Activated gamma-delta T cell treated with anti-CD3 and anti-CD28 coated beads, Interleukin-2, amount 50 U/mL, for 16 hours (primary cell): ENCODE data around the gene XPNPEP1.

Source experiments
- DNase-seq: peaks from one replicate; pipeline ENCODE4 v3.0.0-alpha.2; 2020; ENCODE audit warnings: low read depth

Gene XPNPEP1

GRCh38 chr10:109947111-109947920, 24.0 kb upstream of the XPNPEP1 start:
- no peak for DNase-seq

- no peak for DNase-seq
These were observed 23.4 kb upstream of the XPNPEP1 start for GRCh38 chr10:109946680-109947079.

- no peak for DNase-seq
These were observed 22.3 kb upstream of the XPNPEP1 start for GRCh38 chr10:109945473-109946177.

GRCh38 chr10:109944613-109945012, 21.3 kb upstream of the XPNPEP1 start:
- DNase-seq: no peak

- DNase-seq: no peak
These were observed 18.0 kb upstream of the XPNPEP1 start for GRCh38 chr10:109941236-109941862.

GRCh38 chr10:109940553-109940952, 17.2 kb upstream of the XPNPEP1 start:
- DNase-seq: no peak

- DNase-seq: no peak
These were observed 16.8 kb upstream of the XPNPEP1 start for GRCh38 chr10:109940117-109940516.

- no peak for DNase-seq
These were observed 16.1 kb upstream of the XPNPEP1 start for GRCh38 chr10:109939315-109939961.

- DNase-seq: no peak
These were observed 14.3 kb upstream of the XPNPEP1 start for GRCh38 chr10:109937460-109938065.

- no peak for DNase-seq
These were observed 11.9 kb upstream of the XPNPEP1 start for GRCh38 chr10:109934958-109935793.

GRCh38 chr10:109933984-109934565, 10.8 kb upstream of the XPNPEP1 start:
- DNase-seq: peak; percentile 8

- no peak for DNase-seq
These were observed 9.7 kb upstream of the XPNPEP1 start for GRCh38 chr10:109932968-109933367.

- no peak for DNase-seq
These were observed 9.1 kb upstream of the XPNPEP1 start for GRCh38 chr10:109932391-109932790.

- DNase-seq: no peak
These were observed 7.9 kb upstream of the XPNPEP1 start for GRCh38 chr10:109931163-109931562.

- no peak for DNase-seq
These were observed 6.3 kb upstream of the XPNPEP1 start for GRCh38 chr10:109929501-109930219.

GRCh38 chr10:109928475-109928891, 5.2 kb upstream of the XPNPEP1 start:
- no peak for DNase-seq

- no peak for DNase-seq
These were observed 3.5 kb upstream of the XPNPEP1 start for GRCh38 chr10:109926825-109927224.

- DNase-seq: no peak
These were observed 2.9 kb upstream of the XPNPEP1 start for GRCh38 chr10:109926061-109926745.

- DNase-seq: no peak
These were observed 1.8 kb upstream of the XPNPEP1 start for GRCh38 chr10:109924967-109925620.
